ENCODE data around the gene NEB. TPM values are rescaled to one million over a fixed set of nuclear protein-coding genes. Genes with fewer than 3 reads are reported as not detected.

The NEB gene
- total and polyA plus RNA-seq, 9 donors: 0.18 to 1.8 (median 0.26) TPM

GRCh38 chr2:151482171-151482725, 252.0 kb downstream of the NEB start:
- no peak overlapping the region for H3K4me3 ChIP-seq
- no peaks in the 10 kb centered on the region for H3K9me3 ChIP-seq
- intact Hi-C loops (cut with DNase I): loop anchor here in 1 of 4 donors (5.0 kb wide), 1 partner anchor 280 kb away; no protein-coding TSS in a partner anchor
- no peaks in the 10 kb centered on the region for H3K36me3 ChIP-seq
- no peaks in the 10 kb centered on the region for H3K4me1 ChIP-seq (ENCODE audit: insufficient read depth)
- TF ChIP-seq POLR2A (IDR thresholded peaks at IDR 0.05) (no peak), EP300 (IDR thresholded peaks at IDR 0.05) (no peak), CTCF (IDR thresholded peaks at IDR 0.05) (no peak)
- no peak overlapping the region for H3K27ac ChIP-seq
- H3K27me3 ChIP-seq: no peaks in the 10 kb centered on the region
- no peak for DNase-seq
- 78 to 92% (median 90%) methylated on average over 4 of the region's 4 CpGs for WGBS, 3 donors

GRCh38 chr2:151481744-151482143, 252.5 kb downstream of the NEB start:
- WGBS, 3 donors: 96 to 97% (median 97%) methylated on average over 5 of the region's 5 CpGs

GRCh38 chr2:151478011-151478410, 256.3 kb downstream of the NEB start:
- WGBS, 3 donors: 96 to 97% (median 96%) methylated on average over 4 of the region's 4 CpGs
- no peaks in the 10 kb centered on the region for H3K4me1 ChIP-seq (ENCODE audit: insufficient read depth)
- no peaks in the 10 kb centered on the region for H3K27me3 ChIP-seq
- TF ChIP-seq CTCF (IDR thresholded peaks at IDR 0.05): no peak
- no peak for TF ChIP-seq EP300 (IDR thresholded peaks at IDR 0.05)
- no peak for TF ChIP-seq POLR2A (IDR thresholded peaks at IDR 0.05)
- no peaks in the 10 kb centered on the region for H3K36me3 ChIP-seq
- no peak overlapping the region for H3K27ac ChIP-seq
- DNase-seq: no peak
- intact Hi-C loops (cut with DNase I): no loop called here
- no peak overlapping the region for H3K4me3 ChIP-seq
- H3K9me3 ChIP-seq: no peaks in the 10 kb centered on the region

More at GRCh38 chr2:151481744-151482143, 252.5 kb downstream of the NEB start:
- TF ChIP-seq CTCF (IDR thresholded peaks at IDR 0.05) (no peak), EP300 (IDR thresholded peaks at IDR 0.05) (no peak), POLR2A (IDR thresholded peaks at IDR 0.05) (no peak)
- Histone ChIP-seq H3K9me3 (no peaks in the 10 kb centered on the region), H3K4me1 (ENCODE audit: insufficient read depth) (no peaks in the 10 kb centered on the region), H3K27me3 (no peaks in the 10 kb centered on the region), H3K27ac (no peak overlapping the region), H3K36me3 (no peaks in the 10 kb centered on the region), H3K4me3 (no peak overlapping the region)
- intact Hi-C loops (cut with DNase I): loop anchor here in 1 of 4 donors (5.0 kb wide), 1 partner anchor 281 kb away; no protein-coding TSS in a partner anchor
- no peak for DNase-seq

- TF ChIP-seq EP300 (IDR thresholded peaks at IDR 0.05) (no peak), CTCF (IDR thresholded peaks at IDR 0.05) (no peak), POLR2A (IDR thresholded peaks at IDR 0.05) (no peak)
- Histone ChIP-seq H3K9me3 (no peaks in the 10 kb centered on the region), H3K27me3 (no peaks in the 10 kb centered on the region), H3K4me3 (no peak overlapping the region), H3K4me1 (ENCODE audit: insufficient read depth) (no peaks in the 10 kb centered on the region), H3K36me3 (no peaks in the 10 kb centered on the region), H3K27ac (no peak overlapping the region)
- WGBS, 3 donors: 90 to 96% (median 95%) methylated on average over 1 of the region's 1 CpG
- no peak for DNase-seq
- intact Hi-C loops (cut with DNase I): no loop called here
Observed at GRCh38 chr2:151476287-151476686, 258.0 kb downstream of the NEB start.
